H7 (cell line): Measurements from ENCODE around the gene PTPRQ. TPM values are rescaled to one million over a fixed set of nuclear protein-coding genes. Genes with fewer than 3 reads are reported as not detected.

ENCODE experiments used
- DNase-seq: peaks from one replicate; pipeline ENCODE4 v3.0.0; 2012
- H3K27me3 ChIP-seq: 2 replicates; pipeline ENCODE4 v1.6.0; 2011; ENCODE audit warnings: mild to moderate bottlenecking, low read length; ENCODE audit not compliant: control insufficient read depth, insufficient read depth
- H3K36me3 ChIP-seq: replicated peaks from 2 replicates; pipeline ENCODE4 v1.5.1; 2011; ENCODE audit warnings: low read length; ENCODE audit not compliant: control insufficient read depth, insufficient read depth
- H3K4me3 ChIP-seq: 2 replicates; pipeline ENCODE4 v1.5.1; 2011; ENCODE audit warnings: low read depth, mild to moderate bottlenecking, control low read depth, low read length, moderate library complexity; ENCODE audit not compliant: insufficient read depth
- total RNA-seq: library from RNA; depleted of rRNA; stranded (reverse); fragments of >200 nt; shearing (Covaris generic); gene quantifications from 2 replicates; pipeline ENCODE4 v1.2.3, GENCODE V29; 2014

Gene PTPRQ
- total RNA-seq, 1 experiment from 2014 or later: 0.21 TPM

DNA sequence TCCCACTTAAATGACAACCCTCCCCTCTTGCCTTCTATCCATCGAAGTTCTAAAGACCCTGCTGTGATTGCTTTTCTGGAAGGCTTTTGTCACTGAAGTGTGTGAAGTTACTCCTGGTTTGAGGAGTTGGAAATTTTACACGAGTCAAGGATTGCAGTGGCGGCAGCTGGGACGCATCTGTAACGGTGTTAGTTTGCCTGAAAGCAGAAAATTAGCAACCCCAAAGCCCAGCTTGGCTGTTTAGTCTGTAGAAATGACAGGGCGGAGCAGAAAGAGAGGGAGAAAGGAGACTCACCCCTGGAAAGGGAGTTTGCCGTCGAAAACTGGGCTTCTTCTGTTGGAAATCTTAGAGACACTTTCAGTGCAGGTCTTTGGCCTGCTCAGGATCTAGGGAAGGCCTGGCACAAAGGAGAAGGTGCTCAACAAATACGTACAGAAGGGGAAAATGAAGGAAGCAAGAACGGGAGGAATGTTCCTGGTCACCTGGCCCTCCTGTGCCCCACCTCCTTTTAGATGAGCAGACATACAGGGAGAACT lies 271.7 kb downstream of the PTPRQ start:
- peaks cover 56% of the 10 kb centered on the region for H3K27me3 ChIP-seq
- no peaks in the 10 kb centered on the region for H3K36me3 ChIP-seq
- H3K4me3 ChIP-seq: no peak overlapping the region
- DNase-seq: no peak

DNA sequence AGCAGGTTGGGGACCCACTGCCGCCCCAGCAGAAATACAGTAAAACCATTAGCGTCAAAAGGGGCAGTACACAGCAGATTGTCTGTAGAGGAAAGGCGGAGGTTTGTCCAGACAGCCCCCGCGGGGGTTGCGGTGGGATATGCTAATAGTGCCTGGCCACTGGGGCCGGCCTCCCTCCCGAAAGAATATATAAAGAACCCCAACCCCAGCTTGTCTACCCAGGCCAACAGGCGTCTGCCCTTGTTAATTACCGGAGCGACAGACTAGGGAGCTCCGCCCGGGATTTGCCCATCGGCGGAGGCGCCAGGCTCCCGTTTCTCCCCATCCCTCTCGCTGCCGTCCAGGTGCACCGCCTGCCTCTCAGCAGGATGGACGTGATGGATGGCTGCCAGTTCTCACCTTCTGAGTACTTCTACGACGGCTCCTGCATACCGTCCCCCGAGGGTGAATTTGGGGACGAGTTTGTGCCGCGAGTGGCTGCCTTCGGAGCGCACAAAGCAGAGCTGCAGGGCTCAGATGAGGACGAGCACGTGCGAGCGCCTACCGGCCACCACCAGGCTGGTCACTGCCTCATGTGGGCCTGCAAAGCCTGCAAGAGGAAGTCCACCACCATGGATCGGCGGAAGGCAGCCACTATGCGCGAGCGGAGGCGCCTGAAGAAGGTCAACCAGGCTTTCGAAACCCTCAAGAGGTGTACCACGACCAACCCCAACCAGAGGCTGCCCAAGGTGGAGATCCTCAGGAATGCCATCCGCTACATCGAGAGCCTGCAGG lies 272.8 kb downstream of the PTPRQ start, which contains the start of gene MYF5:
Gene MYF5 (plus strand): TSS at position 217 of the 774 bp plus-strand sequence. CDS start 152 bp downstream, at position 369.
- H3K27me3 ChIP-seq: peaks cover 45% of the 10 kb centered on the region; the same call in 1 of the 2 replicates
- H3K36me3 ChIP-seq: no peaks in the 10 kb centered on the region
- no peak within 1 kb of the TSS for H3K4me3 ChIP-seq
- DNase-seq: no peak

DNA sequence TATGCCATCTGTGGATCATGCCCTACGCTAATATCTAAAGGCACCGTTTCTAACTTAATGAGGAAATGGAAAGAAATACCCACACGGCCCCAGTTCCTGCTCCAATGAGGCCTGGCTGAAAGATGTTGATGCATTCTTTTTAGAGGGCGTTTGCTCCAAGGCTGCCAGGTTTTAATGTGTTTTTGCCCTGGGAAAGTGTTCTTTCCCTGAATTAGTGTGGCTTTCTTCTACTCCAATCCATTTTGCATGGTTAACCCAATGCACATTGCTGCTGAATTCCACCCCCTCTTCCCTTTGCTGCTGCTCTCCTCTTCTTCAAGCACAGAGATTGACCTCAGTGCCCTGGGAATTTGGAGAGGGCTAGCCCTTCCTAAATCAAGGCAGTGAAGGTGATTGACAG lies 273.8 kb downstream of the PTPRQ start:
- no peaks in the 10 kb centered on the region for H3K36me3 ChIP-seq
- DNase-seq: no peak
- peaks cover 39% of the 10 kb centered on the region; the same call in 1 of the 2 replicates for H3K27me3 ChIP-seq
- H3K4me3 ChIP-seq: no peak overlapping the region

DNA sequence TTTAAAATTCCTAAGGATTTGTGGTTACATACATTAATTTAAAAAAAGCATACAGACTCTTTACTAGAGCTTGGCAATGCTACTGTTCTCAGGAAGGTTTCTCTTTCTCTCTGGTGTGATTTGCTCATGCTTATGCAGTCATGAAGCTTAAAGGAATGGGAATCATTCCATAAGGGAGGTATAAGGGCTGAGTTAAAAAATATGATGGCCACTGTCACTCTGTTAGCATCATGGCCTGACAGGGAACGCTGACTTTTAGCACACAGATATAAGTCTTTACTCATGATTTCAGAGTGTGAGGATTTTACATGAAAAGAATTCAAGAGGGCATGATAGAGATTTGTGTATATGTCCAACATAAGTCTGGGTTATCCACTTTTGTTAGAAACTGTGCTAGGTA lies 276.5 kb downstream of the PTPRQ start:
- DNase-seq: no peak
- Histone ChIP-seq H3K36me3 (no peaks in the 10 kb centered on the region), H3K27me3 (peaks cover 19% of the 10 kb centered on the region; the same call in 1 of the 2 replicates), H3K4me3 (no peak overlapping the region)

DNA sequence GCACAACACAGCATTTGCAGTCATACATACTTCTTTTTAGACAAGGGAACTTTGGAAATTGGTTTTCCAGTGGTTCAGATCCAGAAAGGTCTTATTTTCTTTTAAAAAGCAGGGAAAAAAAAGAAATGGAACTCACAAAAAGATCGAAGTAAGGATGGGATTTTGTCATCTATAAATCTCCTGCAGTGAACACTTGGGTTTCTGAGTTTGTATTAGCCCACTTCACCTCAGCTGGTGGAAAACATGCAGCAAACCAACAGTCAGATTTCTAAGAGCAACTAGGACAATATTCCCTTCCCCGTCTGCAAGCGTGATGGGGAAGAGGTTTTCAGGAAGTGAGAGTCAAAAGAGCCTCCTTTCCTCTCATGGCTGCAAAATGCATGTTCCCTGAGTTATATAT lies 277.3 kb downstream of the PTPRQ start:
- no peak for DNase-seq
- no peaks in the 10 kb centered on the region for H3K36me3 ChIP-seq
- peaks cover 11% of the 10 kb centered on the region; the same call in 1 of the 2 replicates for H3K27me3 ChIP-seq
- no peak overlapping the region for H3K4me3 ChIP-seq
